Measurements from ENCODE around the gene SEPSECS.

GRCh38 chr4:25100710-25101109 lies 59.5 kb downstream of the SEPSECS start:
- TF ChIP-seq, protein P1, sequence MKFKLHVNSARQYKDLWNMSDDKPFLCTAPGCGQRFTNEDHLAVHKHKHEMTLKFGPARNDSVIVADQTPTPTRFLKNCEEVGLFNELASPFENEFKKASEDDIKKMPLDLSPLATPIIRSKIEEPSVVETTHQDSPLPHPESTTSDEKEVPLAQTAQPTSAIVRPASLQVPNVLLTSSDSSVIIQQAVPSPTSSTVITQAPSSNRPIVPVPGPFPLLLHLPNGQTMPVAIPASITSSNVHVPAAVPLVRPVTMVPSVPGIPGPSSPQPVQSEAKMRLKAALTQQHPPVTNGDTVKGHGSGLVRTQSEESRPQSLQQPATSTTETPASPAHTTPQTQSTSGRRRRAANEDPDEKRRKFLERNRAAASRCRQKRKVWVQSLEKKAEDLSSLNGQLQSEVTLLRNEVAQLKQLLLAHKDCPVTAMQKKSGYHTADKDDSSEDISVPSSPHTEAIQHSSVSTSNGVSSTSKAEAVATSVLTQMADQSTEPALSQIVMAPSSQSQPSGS (CRISPR knock-in tag; IDR thresholded peaks at IDR 0.05) = no peak
- TF ChIP-seq FOXA1 (IDR thresholded peaks at IDR 0.05) (no peak), FOXA1 (CRISPR knock-in tag; IDR thresholded peaks at IDR 0.05) (no peak), ZSCAN20 (CRISPR knock-in tag; IDR thresholded peaks at IDR 0.05; ENCODE audit: borderline replicate concordance) (no peak), MTA3 (CRISPR knock-in tag; IDR thresholded peaks at IDR 0.05) (no peak), RAD21 (CRISPR knock-in tag; IDR thresholded peaks at IDR 0.05) (no peak), SP1 (IDR thresholded peaks at IDR 0.05) (no peak), SP1 (CRISPR knock-in tag; IDR thresholded peaks at IDR 0.05) (no peak)
